ENCODE measurements around the gene MAP4K4.

DNA sequence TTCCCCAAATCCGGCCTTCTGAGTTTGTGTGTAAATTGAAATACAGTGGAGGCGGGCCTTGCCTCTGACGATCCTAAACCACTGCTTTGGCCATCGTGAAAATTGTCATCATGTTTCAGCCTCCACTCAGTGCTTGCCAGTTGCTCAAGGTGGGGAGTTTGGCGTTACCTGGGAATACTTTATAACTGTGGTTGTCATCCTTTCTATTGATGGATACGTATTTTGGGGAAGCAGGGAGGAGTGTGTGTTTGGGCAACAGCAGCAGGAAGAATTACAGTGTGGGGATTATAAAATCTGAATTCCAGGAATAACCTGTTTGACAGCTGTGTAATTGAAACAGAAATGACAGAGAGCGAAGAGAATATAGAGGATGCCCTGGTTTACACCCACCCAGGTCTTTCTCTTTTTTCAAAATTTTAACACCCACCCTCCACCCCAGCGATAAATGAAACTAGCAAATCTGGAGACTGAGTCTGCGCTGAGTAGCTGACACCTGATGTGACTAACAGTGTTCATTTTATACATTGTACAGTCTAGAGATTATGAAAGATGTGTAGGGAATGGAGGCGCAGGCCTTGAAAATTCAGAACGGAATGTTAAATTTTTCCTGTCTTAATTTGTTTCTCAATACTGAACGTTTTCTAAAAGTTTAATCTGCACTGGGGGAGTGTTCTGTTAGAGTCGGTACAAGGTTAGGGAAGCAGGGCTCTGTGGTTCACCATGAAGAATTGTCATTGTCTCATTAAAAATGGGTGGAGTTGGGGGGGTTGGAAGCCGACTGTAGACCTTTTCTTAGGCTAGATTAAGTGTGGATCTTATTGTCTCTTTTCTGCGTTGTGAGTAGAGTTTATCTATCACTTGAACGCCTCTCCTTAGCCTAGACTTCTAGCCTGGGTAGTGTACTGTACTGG, 1.6 kb downstream of the MAP4K4 start:
- no peak for TF ChIP-seq ZNF274 (IDR thresholded peaks at IDR 0.05; ENCODE audit: low read depth, low read length)
- no peak for TF ChIP-seq SUZ12 (IDR thresholded peaks at IDR 0.05; ENCODE audit: extremely low read depth, insufficient read depth, insufficient read length)
- TF ChIP-seq YY1 (IDR thresholded peaks at IDR 0.05; ENCODE audit: insufficient read depth, insufficient read length): no peak
